Measurements from ENCODE around the gene RPIA.

DNA sequence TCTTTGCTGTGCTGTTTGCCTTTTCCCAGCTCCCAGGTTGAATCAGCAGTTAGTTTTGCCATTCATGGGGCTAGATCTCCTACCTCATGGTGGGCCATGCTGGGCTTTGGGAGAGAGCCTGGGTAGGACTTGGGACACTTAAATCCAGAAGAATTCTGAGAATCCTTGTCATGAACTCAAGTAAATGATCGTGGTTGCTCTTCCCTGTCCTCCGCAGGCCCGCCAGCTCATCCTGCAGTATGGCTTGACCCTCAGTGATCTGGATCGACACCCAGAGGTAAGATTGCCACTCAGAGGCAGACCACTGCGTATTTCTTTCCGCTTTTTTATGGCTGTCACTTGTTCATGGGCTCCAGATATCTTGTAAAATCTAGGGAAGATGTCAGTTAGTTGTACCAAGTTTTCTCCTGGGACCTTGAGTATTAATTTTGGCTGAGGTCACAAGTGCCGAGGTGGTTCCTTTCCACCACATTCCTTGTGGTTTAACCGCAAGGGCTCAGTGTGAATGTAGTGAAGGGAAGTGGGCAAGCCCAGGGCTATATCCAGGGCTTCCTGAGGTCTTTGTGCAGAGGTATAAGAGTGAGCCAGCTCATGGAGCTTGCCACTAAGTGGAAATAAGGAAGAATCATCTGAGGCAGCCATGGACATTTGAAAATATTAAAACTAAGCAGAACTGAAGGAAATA, 37.7 kb downstream of the RPIA start:
- TF ChIP-seq ZZZ3 (IDR thresholded peaks at IDR 0.05) = no peak
- TF ChIP-seq EZH2 (IDR thresholded peaks at IDR 0.05; ENCODE audit: borderline replicate concordance, low read depth, low read length) = no peak
- no peak for TF ChIP-seq POLR2A (conservative IDR thresholded peaks at IDR 0.05)
- TF ChIP-seq, protein P1, sequence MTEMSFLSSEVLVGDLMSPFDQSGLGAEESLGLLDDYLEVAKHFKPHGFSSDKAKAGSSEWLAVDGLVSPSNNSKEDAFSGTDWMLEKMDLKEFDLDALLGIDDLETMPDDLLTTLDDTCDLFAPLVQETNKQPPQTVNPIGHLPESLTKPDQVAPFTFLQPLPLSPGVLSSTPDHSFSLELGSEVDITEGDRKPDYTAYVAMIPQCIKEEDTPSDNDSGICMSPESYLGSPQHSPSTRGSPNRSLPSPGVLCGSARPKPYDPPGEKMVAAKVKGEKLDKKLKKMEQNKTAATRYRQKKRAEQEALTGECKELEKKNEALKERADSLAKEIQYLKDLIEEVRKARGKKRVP (CRISPR knock-in tag; IDR thresholded peaks at IDR 0.05) = no peak
- TF ChIP-seq NRF1 (conservative IDR thresholded peaks at IDR 0.05 in 1 of 2, IDR thresholded peaks at IDR 0.05 in 1 of 2) = no peak
- TF ChIP-seq, protein P2, sequence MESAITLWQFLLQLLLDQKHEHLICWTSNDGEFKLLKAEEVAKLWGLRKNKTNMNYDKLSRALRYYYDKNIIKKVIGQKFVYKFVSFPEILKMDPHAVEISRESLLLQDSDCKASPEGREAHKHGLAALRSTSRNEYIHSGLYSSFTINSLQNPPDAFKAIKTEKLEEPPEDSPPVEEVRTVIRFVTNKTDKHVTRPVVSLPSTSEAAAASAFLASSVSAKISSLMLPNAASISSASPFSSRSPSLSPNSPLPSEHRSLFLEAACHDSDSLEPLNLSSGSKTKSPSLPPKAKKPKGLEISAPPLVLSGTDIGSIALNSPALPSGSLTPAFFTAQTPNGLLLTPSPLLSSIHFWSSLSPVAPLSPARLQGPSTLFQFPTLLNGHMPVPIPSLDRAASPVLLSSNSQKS (CRISPR knock-in tag; IDR thresholded peaks at IDR 0.05) = no peak
- TF ChIP-seq, protein P3, sequence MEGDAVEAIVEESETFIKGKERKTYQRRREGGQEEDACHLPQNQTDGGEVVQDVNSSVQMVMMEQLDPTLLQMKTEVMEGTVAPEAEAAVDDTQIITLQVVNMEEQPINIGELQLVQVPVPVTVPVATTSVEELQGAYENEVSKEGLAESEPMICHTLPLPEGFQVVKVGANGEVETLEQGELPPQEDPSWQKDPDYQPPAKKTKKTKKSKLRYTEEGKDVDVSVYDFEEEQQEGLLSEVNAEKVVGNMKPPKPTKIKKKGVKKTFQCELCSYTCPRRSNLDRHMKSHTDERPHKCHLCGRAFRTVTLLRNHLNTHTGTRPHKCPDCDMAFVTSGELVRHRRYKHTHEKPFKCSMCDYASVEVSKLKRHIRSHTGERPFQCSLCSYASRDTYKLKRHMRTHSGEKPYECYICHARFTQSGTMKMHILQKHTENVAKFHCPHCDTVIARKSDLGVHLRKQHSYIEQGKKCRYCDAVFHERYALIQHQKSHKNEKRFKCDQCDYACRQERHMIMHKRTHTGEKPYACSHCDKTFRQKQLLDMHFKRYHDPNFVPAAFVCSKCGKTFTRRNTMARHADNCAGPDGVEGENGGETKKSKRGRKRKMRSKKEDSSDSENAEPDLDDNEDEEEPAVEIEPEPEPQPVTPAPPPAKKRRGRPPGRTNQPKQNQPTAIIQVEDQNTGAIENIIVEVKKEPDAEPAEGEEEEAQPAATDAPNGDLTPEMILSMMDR (IDR thresholded peaks at IDR 0.05 in 2 of 3, conservative IDR thresholded peaks at IDR 0.05 in 1 of 3; ENCODE audit: insufficient read depth in 2 of 3, low read depth in 1 of 3, low read length in 3 of 3) = no peak
- no peak for TF ChIP-seq BRF1 (IDR thresholded peaks at IDR 0.05; ENCODE audit: borderline replicate concordance, extremely low read depth, insufficient read length)
- no peak for TF ChIP-seq NFIC (IDR thresholded peaks at IDR 0.05)
- TF ChIP-seq HNRNPL (IDR thresholded peaks at IDR 0.05; ENCODE audit: low read depth, low read length) = no peak
